Adrenal gland (tissue), 12 donors: Measurements from ENCODE around the gene ZNF850. TPM values are rescaled to one million over a fixed set of nuclear protein-coding genes. Genes with fewer than 3 reads are reported as not detected.
"Not testable (repeated sequence)": the region's sequence is repeated elsewhere in the genome, so short reads cannot be mapped to it uniquely, and the experiment has no call there.

Source experiments
- DNase-seq, 7 donors: peaks; one replicate each; pipeline ENCODE4 v3.0.0-alpha.2; 2019 to 2020
- H3K27ac ChIP-seq, 5 donors: fragments of 200-600 bp; sonication (generic) in 4 of 5; 1 replicate in 3 of 5; 2 replicates in 2 of 5; pipeline versions ENCODE4 v1.5.1 to v1.8.0; 2016 to 2020; ENCODE audit warnings: mild to moderate bottlenecking in 1 of 5
- H3K27me3 ChIP-seq: fragments of 200-600 bp; 2 replicates; pipeline ENCODE4 v1.8.0; 2021
- H3K36me3 ChIP-seq, 2 donors: fragments of 200-600 bp; replicated peaks in 1 of 2; 1 replicate in 1 of 2; 2 replicates in 1 of 2; pipeline versions ENCODE4 v1.5.1 to v1.8.0; 2018 to 2022
- H3K4me1 ChIP-seq, 2 donors: fragments of 200-600 bp; replicated peaks in 1 of 2; 1 replicate in 1 of 2; 2 replicates in 1 of 2; pipeline versions ENCODE4 v1.5.1 to v1.8.0; 2018 to 2021
- H3K4me3 ChIP-seq, 4 donors: fragments of 200-600 bp; sonication (generic) in 3 of 4; one replicate each; pipeline ENCODE4 v1.5.1; 2016 to 2018
- H3K9me3 ChIP-seq, 3 donors: fragments of 200-600 bp; sonication (generic) in 1 of 3; replicated peaks in 1 of 3; 1 replicate in 2 of 3; 2 replicates in 1 of 3; pipeline versions ENCODE4 v1.5.1 to v1.8.0; 2016 to 2021
- CTCF ChIP-seq, 6 experiments: fragments of 450-650 bp in 4 of 6; fragments of 200-600 bp in 2 of 6; sonication (generic) in 1 of 6; IDR thresholded peaks; 1 replicate in 5 of 6; 2 replicates in 1 of 6; pipeline versions ENCODE4 v1.5.1 to v1.8.0; 2016 to 2021; ENCODE audit warnings: antibody characterized with exemption in 6 of 6, mild to moderate bottlenecking in 2 of 6, moderate library complexity in 1 of 6
- POLR2A ChIP-seq, 2 donors: fragments of 450-650 bp; IDR thresholded peaks; one replicate each; pipeline ENCODE4 v1.6.1; 2017; ENCODE audit warnings: antibody characterized with exemption in 2 of 2, mild to moderate bottlenecking in 2 of 2, moderate library complexity in 1 of 2
- WGBS, 4 donors: extraction: QIAGEN DNeasy Blood & Tissue Kit in 2 of 4; methylation state at CpG; one replicate each; pipeline versions ENCODE4 v1.1.5 to v1.1.7; 2013 to 2017; 5-methylcytosine and 5-hydroxymethylcytosine counted together
- intact Hi-C, 2 donors: fragments of 100-400 bp; cut with DNase I; formaldehyde crosslinking; loops; one replicate each; pipeline versions ENCODE4 v1.14.1 to v1.15.0; 2022 to 2023
- polyA plus RNA-seq, 3 donors: library from polyadenylated mRNA; stranded (reverse); fragments of 200-250 nt in 2 of 3; fragments of 350-450 nt in 1 of 3; fragmentation: Illumina TruSeq in 1 of 3; extraction: RNeasy Lipid Tissue Mini Kit (QIAGEN cat#74804) in 1 of 3; gene quantifications; one replicate each; pipeline ENCODE4 v1.2.3, GENCODE V29; 2013 to 2014
- total RNA-seq, 9 donors: library from RNA; depleted of rRNA in 4 of 9; stranded (reverse); fragments of >200 nt in 4 of 9; fragments of 120-200 nt in 1 of 9; fragmentation: NEBNext Ultra II Directional in 1 of 9; extraction: Animal tissue kit (Norgen Biotek cat#: 25700) in 1 of 9; gene quantifications; one replicate each; pipeline versions ENCODE4 v1.1.0 to v1.2.4, GENCODE V29; 2013 to 2023
- donor health status: healthy with polysubstance abuse.
- donor health status: Bipolar disorder and iron deficiency.
- donor health status: DM: yes; HTN: yes; CAD: no.
- donor health status: DM: no; HTN: no; CAD: no.
- donor health status: DM: no; HTN: no; CAD: no.
- donor health status: DM: yes; HTN: yes; CAD: no.

The ZNF850 gene
- total and polyA plus RNA-seq, 12 donors, result 0.34 to 11.8 (median 3.6) TPM

GRCh38 chr19:36775768-36776167 lies 3.2 kb upstream of the ZNF850 start:
- H3K4me3 ChIP-seq, result peak overlapping the region in 1 of 4 donors; percentile 4
- peaks cover 0 to 12% of the 10 kb centered on the region in 2 donors for H3K4me1 ChIP-seq
- intact Hi-C loops, result no loop called here
- TF ChIP-seq POLR2A (IDR thresholded peaks at IDR 0.05) (peak in 1 of 2 donors; percentile 15), CTCF (IDR thresholded peaks at IDR 0.05) (no peak)
- H3K27ac ChIP-seq, result peak overlapping the region in 1 of 5 donors; percentile 64
- peak in 4 of 7 donors; percentile 32 to 60 (median 45) for DNase-seq
- H3K27me3 ChIP-seq, result no peaks in the 10 kb centered on the region
- H3K36me3 ChIP-seq, result no peaks in the 10 kb centered on the region
- no peaks in the 10 kb centered on the region for H3K9me3 ChIP-seq
- WGBS, 4 donors, result 13 to 36% (median 27%) methylated on average over 29 to 38 of the region's 38 CpGs

- intact Hi-C loops, result no loop called here
Measured at GRCh38 chr19:36773223-36773579, 594 bp upstream of the ZNF850 start.

GRCh38 chr19:36771261-36772231 lies 1.1 kb downstream of the ZNF850 start:
- Histone ChIP-seq H3K36me3 (no peaks in the 10 kb centered on the region), H3K27ac (peak overlapping the region; percentile 73 to 88 (median 81)), H3K27me3 (no peaks in the 10 kb centered on the region), H3K4me3 (peak overlapping the region in 3 of 4 donors; percentile 55 to 86 (median 80)), H3K9me3 (peaks cover 0 to 19% (median under 1%) of the 10 kb centered on the region in 3 donors), H3K4me1 (peaks cover 0 to 14% of the 10 kb centered on the region in 2 donors)
- intact Hi-C loops, result no loop called here
- no peak for TF ChIP-seq CTCF (IDR thresholded peaks at IDR 0.05)
- peak in 1 of 2 donors; percentile 35 for TF ChIP-seq POLR2A (IDR thresholded peaks at IDR 0.05)
- peak; percentile 73 to 95 (median 84) for DNase-seq
- WGBS, 4 donors, result 1 to 2% (median 1%) methylated on average over 29 of the region's 29 CpGs

More at GRCh38 chr19:36773223-36773579, 594 bp upstream of the ZNF850 start:
- no peaks in the 10 kb centered on the region for H3K36me3 ChIP-seq
- DNase-seq, result no peak
- TF ChIP-seq CTCF (IDR thresholded peaks at IDR 0.05), result no peak
- no peak for TF ChIP-seq POLR2A (IDR thresholded peaks at IDR 0.05)
- H3K27me3 ChIP-seq, result no peaks in the 10 kb centered on the region
- H3K4me3 ChIP-seq, result peak overlapping the region in 3 of 4 donors; percentile 55 to 96 (median 86)
- 1 to 5% (median 3%) methylated on average over 15 of the region's 15 CpGs for WGBS, 4 donors
- peaks cover 0 to 14% of the 10 kb centered on the region in 2 donors for H3K4me1 ChIP-seq
- H3K9me3 ChIP-seq, result peaks cover 0 to 8% (median 0%) of the 10 kb centered on the region in 3 donors
- peak overlapping the region in 2 of 5 donors; percentile 86 to 88 for H3K27ac ChIP-seq

GRCh38 chr19:36750066-36750691 lies 22.4 kb downstream of the ZNF850 start:
- WGBS, 4 donors, result 96 to 100% (median 98%) methylated on average over 4 of the region's 4 CpGs
- Histone ChIP-seq H3K4me3 (peak overlapping the region in 1 of 4 donors; percentile 43), H3K4me1 (no peaks in the 10 kb centered on the region), H3K9me3 (peaks cover 0 to 99% (median 17%) of the 10 kb centered on the region in 3 donors), H3K27me3 (no peaks in the 10 kb centered on the region), H3K27ac (no peak overlapping the region), H3K36me3 (peaks cover 0 to 5% of the 10 kb centered on the region in 2 donors)
- TF ChIP-seq POLR2A (IDR thresholded peaks at IDR 0.05) (no peak), CTCF (IDR thresholded peaks at IDR 0.05) (no peak)
- intact Hi-C loops, result no loop called here
- DNase-seq, result no peak

GRCh38 chr19:36749613-36750012 lies 23.0 kb downstream of the ZNF850 start:
- intact Hi-C loops, result loop anchor here in 1 of 2 donors (10.0 kb wide), 1 partner anchor 135 kb away; no protein-coding TSS in a partner anchor
- 94 to 98% (median 96%) methylated on average over 8 of the region's 8 CpGs for WGBS, 4 donors
- not testable (repeated sequence) for H3K4me1 ChIP-seq, DNase-seq, H3K27me3 ChIP-seq, H3K27ac ChIP-seq, H3K36me3 ChIP-seq
- Histone ChIP-seq H3K4me3 (peak overlapping the region in 1 of 4 donors; percentile 43), H3K9me3 (peaks cover 0 to 100% (median 17%) of the 10 kb centered on the region in 3 donors)
